ENCODE results near the gene MYORG. TPM values are rescaled to one million over a fixed set of nuclear protein-coding genes. Genes with fewer than 3 reads are reported as not detected.
"Not testable (repeated sequence)": the region's sequence is repeated elsewhere in the genome, so short reads cannot be mapped to it uniquely, and the experiment has no call there.

MYORG gene
- total RNA-seq, 1 experiment from 2014 or later, result 5.6 TPM

DNA sequence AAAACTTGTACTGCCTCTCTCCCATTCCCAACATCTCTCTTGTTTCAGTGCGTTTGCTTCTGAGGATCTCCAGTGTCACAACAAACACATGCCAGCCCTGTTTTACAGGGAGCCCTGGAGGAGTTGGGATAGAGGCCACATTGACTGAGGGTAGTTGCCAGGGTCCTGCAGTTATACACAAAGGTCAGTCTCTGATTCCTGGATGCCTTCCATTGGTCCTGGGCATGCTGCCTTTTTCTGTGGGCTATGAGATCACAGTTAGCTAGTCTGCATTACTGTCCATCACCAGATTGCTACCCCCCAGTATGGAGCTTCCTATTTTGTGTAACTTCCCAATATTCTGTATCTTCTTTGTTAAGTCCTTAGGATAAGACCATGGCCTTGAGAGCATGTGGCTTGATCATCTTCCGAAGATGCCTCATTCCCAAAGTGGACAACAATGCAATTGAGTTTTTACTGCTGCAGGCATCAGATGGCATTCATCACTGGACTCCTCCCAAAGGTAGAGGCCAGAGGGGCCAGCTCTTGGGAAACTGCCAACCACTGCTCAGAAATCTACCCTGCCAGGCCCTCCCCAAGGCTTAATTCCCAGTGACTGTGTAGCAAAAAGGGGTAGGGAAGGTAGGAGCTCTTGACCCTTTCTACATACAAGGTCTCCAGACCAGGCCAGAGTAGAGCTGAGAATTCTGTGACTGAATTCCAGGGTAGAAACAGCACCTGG is 37.9 kb downstream of the MYORG start:
- Histone ChIP-seq H3K27me3 (ENCODE audit: insufficient read depth, low read length) (no peaks in the 10 kb centered on the region), H3K4me1 (ENCODE audit: insufficient read depth, low read length) (peaks cover 8% of the 10 kb centered on the region; the same call in 1 of the 2 replicates), H3K79me2 (ENCODE audit: insufficient read depth, low read length) (no peaks in the 10 kb centered on the region), H3K23me2 (ENCODE audit: insufficient read length, low read depth, low read length, poor library complexity, severe bottlenecking) (no peaks in the 10 kb centered on the region), H3K14ac (ENCODE audit: insufficient read depth, low read length) (no peak overlapping the region), H3K9ac (ENCODE audit: extremely low read depth, insufficient read length, low read length) (no peak overlapping the region), H2AFZ (ENCODE audit: low read length) (no peak overlapping the region), H3K9me3 (ENCODE audit: control insufficient read depth, low read depth, low read length) (no peaks in the 10 kb centered on the region), H3K23ac (ENCODE audit: insufficient read length, low read depth, low read length) (no peak overlapping the region), H2BK120ac (ENCODE audit: low read depth, low read length, poor library complexity, severe bottlenecking) (no peak overlapping the region), H2BK12ac (ENCODE audit: insufficient read length, low read depth, low read length) (no peak overlapping the region), H2BK15ac (ENCODE audit: low read depth, low read length) (no peak overlapping the region), H3T11ph (ENCODE audit: low read length) (no peak overlapping the region), H3K27ac (ENCODE audit: insufficient read length, low read depth, low read length) (no peak overlapping the region), H4K8ac (replicated peaks; ENCODE audit: insufficient read length, low read depth, low read length) (no peak overlapping the region), H4K5ac (ENCODE audit: insufficient read length, low read depth, low read length) (no peak overlapping the region), H2AK5ac (ENCODE audit: insufficient read length, low read length) (no peak overlapping the region), H3K4ac (ENCODE audit: low read depth, low read length) (no peak overlapping the region), H3K4me2 (ENCODE audit: insufficient read depth, insufficient read length, low read length) (no peak overlapping the region), H2BK20ac (ENCODE audit: low read depth, low read length, poor library complexity, severe bottlenecking) (no peak overlapping the region), H2BK5ac (ENCODE audit: insufficient read length, low read length) (no peak overlapping the region), H4K20me1 (ENCODE audit: control insufficient read depth, insufficient read depth, insufficient read length) (no peaks in the 10 kb centered on the region), H3K56ac (ENCODE audit: insufficient read length, low read depth, low read length) (no peak overlapping the region), H3K18ac (ENCODE audit: insufficient read length, low read depth, low read length) (no peak overlapping the region), H3K79me1 (ENCODE audit: insufficient read depth, low read depth, low read length, poor library complexity, severe bottlenecking) (no peaks in the 10 kb centered on the region), H4K91ac (ENCODE audit: insufficient read length, low read depth, low read length) (no peak overlapping the region)
- H3K27me3 Mint-ChIP-seq (ENCODE audit: low read depth), result no peaks in the 10 kb centered on the region
- no peak for DNase-seq
- no peaks in the 10 kb centered on the region for H3K9me3 Mint-ChIP-seq
- H3K4me3 Mint-ChIP-seq, result no peak overlapping the region
- peaks cover 16 to 20% of the 10 kb centered on the region in 2 experiments for H3K4me1 Mint-ChIP-seq
- H3K27ac Mint-ChIP-seq, result peak overlapping the region in 2 of 3 experiments; percentile 52 to 53; a peak in 2 of 7 replicates
- H3K36me3 Mint-ChIP-seq (ENCODE audit: insufficient read depth in 1 of 3, low read depth in 3 of 3), result peaks cover 4 to 40% (median 28%) of the 10 kb centered on the region in 3 experiments; a peak in 6 of 7 replicates
- TF ChIP-seq, protein P1, sequence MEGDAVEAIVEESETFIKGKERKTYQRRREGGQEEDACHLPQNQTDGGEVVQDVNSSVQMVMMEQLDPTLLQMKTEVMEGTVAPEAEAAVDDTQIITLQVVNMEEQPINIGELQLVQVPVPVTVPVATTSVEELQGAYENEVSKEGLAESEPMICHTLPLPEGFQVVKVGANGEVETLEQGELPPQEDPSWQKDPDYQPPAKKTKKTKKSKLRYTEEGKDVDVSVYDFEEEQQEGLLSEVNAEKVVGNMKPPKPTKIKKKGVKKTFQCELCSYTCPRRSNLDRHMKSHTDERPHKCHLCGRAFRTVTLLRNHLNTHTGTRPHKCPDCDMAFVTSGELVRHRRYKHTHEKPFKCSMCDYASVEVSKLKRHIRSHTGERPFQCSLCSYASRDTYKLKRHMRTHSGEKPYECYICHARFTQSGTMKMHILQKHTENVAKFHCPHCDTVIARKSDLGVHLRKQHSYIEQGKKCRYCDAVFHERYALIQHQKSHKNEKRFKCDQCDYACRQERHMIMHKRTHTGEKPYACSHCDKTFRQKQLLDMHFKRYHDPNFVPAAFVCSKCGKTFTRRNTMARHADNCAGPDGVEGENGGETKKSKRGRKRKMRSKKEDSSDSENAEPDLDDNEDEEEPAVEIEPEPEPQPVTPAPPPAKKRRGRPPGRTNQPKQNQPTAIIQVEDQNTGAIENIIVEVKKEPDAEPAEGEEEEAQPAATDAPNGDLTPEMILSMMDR (conservative IDR thresholded peaks at IDR 0.05), result no peak
- WGBS (ENCODE audit: extremely low coverage, insufficient read length, low lambda C conversion rate), result no CpG with 5 or more reads among the region's 2 CpGs

DNA sequence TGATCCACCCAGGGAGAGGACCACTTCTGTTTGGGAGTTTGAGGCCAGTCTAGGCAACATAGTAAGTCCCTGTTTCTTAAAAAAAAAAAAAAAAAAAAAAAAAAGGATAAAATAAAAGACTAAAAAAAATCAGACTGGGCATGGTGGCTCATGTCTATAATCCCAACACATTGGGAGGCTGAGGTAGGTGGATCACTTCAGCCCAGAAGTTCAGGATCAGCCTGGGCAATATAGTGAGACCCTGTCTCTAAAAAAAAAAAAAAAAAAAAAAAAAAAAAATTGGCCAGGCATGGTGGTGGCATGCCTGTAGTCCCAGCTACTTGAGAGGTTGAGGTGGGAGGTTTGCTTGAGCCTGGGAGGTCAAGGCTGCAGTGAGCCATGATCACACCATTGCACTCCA is 38.6 kb downstream of the MYORG start:
- not testable (repeated sequence) for H3K79me1 ChIP-seq (ENCODE audit: insufficient read depth, low read depth, low read length, poor library complexity, severe bottlenecking); H2BK15ac ChIP-seq (ENCODE audit: low read depth, low read length); H3K27ac ChIP-seq (ENCODE audit: insufficient read length, low read depth, low read length); H2BK5ac ChIP-seq (ENCODE audit: insufficient read length, low read length); DNase-seq; H2BK120ac ChIP-seq (ENCODE audit: low read depth, low read length, poor library complexity, severe bottlenecking); H3K27ac Mint-ChIP-seq; H4K8ac ChIP-seq (replicated peaks; ENCODE audit: insufficient read length, low read depth, low read length); H2AFZ ChIP-seq (ENCODE audit: low read length); H2BK12ac ChIP-seq (ENCODE audit: insufficient read length, low read depth, low read length); H3K4me2 ChIP-seq (ENCODE audit: insufficient read depth, insufficient read length, low read length); H2BK20ac ChIP-seq (ENCODE audit: low read depth, low read length, poor library complexity, severe bottlenecking); H3K18ac ChIP-seq (ENCODE audit: insufficient read length, low read depth, low read length); H3K79me2 ChIP-seq (ENCODE audit: insufficient read depth, low read length); H4K20me1 ChIP-seq (ENCODE audit: control insufficient read depth, insufficient read depth, insufficient read length); H3K4me3 Mint-ChIP-seq; H3K23ac ChIP-seq (ENCODE audit: insufficient read length, low read depth, low read length); H3K27me3 Mint-ChIP-seq (ENCODE audit: low read depth); H3T11ph ChIP-seq (ENCODE audit: low read length); H3K9me3 Mint-ChIP-seq; H3K4ac ChIP-seq (ENCODE audit: low read depth, low read length); H3K9ac ChIP-seq (ENCODE audit: extremely low read depth, insufficient read length, low read length); H3K9me3 ChIP-seq (ENCODE audit: control insufficient read depth, low read depth, low read length); H3K56ac ChIP-seq (ENCODE audit: insufficient read length, low read depth, low read length); H4K5ac ChIP-seq (ENCODE audit: insufficient read length, low read depth, low read length); H3K27me3 ChIP-seq (ENCODE audit: insufficient read depth, low read length); H3K4me1 ChIP-seq (ENCODE audit: insufficient read depth, low read length); H2AK5ac ChIP-seq (ENCODE audit: insufficient read length, low read length); H3K14ac ChIP-seq (ENCODE audit: insufficient read depth, low read length); H3K23me2 ChIP-seq (ENCODE audit: insufficient read length, low read depth, low read length, poor library complexity, severe bottlenecking); H4K91ac ChIP-seq (ENCODE audit: insufficient read length, low read depth, low read length)
- peaks cover 4 to 32% (median 21%) of the 10 kb centered on the region in 3 experiments; a peak in 6 of 7 replicates for H3K36me3 Mint-ChIP-seq (ENCODE audit: insufficient read depth in 1 of 3, low read depth in 3 of 3)
- H3K4me1 Mint-ChIP-seq, result peaks cover 21 to 23% of the 10 kb centered on the region in 2 experiments

Measured in H9 (cell line).